Testis (tissue), 3 donors: ENCODE results near the gene TBC1D22A. TPM values are rescaled to one million over a fixed set of nuclear protein-coding genes. Genes with fewer than 3 reads are reported as not detected.
"Not testable (repeated sequence)": the region's sequence is repeated elsewhere in the genome, so short reads cannot be mapped to it uniquely, and the experiment has no call there.

ENCODE experiments used
- DNase-seq: peaks from one replicate; pipeline ENCODE4 v3.0.0-alpha.2; 2019
- H3K27ac ChIP-seq, 2 donors: fragments of 200-600 bp; sonication (generic); one replicate each; pipeline ENCODE4 v1.5.1; 2019
- H3K27me3 ChIP-seq: fragments of 200-600 bp; sonication (generic); one replicate; pipeline ENCODE4 v1.5.1; 2019
- H3K36me3 ChIP-seq: fragments of 200-600 bp; sonication (generic); one replicate; pipeline ENCODE4 v1.5.1; 2017; ENCODE audit warnings: low read depth; ENCODE audit errors: missing control alignments
- H3K4me1 ChIP-seq: fragments of 200-600 bp; sonication (generic); one replicate; pipeline ENCODE4 v1.5.1; 2019
- H3K4me3 ChIP-seq, 2 donors: fragments of 200-600 bp; sonication (generic); one replicate each; pipeline ENCODE4 v1.5.1; 2017 to 2019
- H3K9me3 ChIP-seq: fragments of 200-600 bp; sonication (generic); one replicate; pipeline ENCODE4 v1.5.1; 2017
- POLR2A ChIP-seq: fragments of 450-650 bp; IDR thresholded peaks from one replicate; pipeline ENCODE4 v1.6.1; 2017; ENCODE audit warnings: antibody characterized with exemption, mild to moderate bottlenecking, moderate library complexity
- WGBS, 2 donors: methylation state at CpG; one replicate each; pipeline ENCODE4 v1.1.5; 2018; 5-methylcytosine and 5-hydroxymethylcytosine counted together
- intact Hi-C: fragments of 100-400 bp; cut with DNase I; formaldehyde crosslinking; loops from one replicate; pipeline ENCODE4 v1.15.1; 2023; ENCODE audit warnings: low total_unique reads
- polyA plus RNA-seq: library from polyadenylated mRNA; stranded (reverse); fragments of 350-450 nt; fragmentation: Illumina TruSeq; extraction: RNeasy Lipid Tissue Mini Kit (QIAGEN cat#74804); gene quantifications from one replicate; pipeline ENCODE4 v1.2.3, GENCODE V29; 2014; ENCODE audit warnings: low read depth, low replicate concordance; ENCODE audit not compliant: insufficient read depth
- total RNA-seq, 2 donors: library from RNA; depleted of rRNA; stranded (reverse); fragments of >200 nt; gene quantifications; one replicate each; pipeline ENCODE4 v1.2.3, GENCODE V29; 2016
- TF ChIP-seq, protein P1 (sequence below), 3 experiments: fragments of 450-650 bp in 2 of 3; fragments of 200-600 bp in 1 of 3; sonication (generic) in 1 of 3; IDR thresholded peaks; one replicate each; pipeline ENCODE4 v1.5.1; 2016 to 2019; ENCODE audit warnings: antibody characterized with exemption in 3 of 3, mild to moderate bottlenecking in 2 of 3, moderate library complexity in 1 of 3

TBC1D22A gene
- total and polyA plus RNA-seq, 3 donors from 2014 or later, result 16.6 to 32.8 (median 28.5) TPM

DNA sequence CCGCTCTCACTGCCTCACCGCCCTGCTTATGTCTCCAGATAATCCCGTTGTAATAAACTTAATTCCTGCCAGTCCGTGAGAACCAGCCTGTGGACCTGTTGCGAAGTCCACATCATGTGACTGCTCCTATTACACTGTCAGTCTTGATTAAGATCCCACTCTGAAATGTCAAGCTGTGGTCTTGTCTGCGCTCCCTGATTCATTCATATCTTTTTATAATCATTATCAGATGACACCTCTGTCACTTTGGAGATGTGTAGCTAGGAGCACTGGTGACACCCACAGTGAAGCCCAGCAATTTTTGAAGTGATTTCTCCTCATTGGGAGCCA lies 377.3 kb downstream of the TBC1D22A start:
- no peak overlapping the region for H3K27ac ChIP-seq
- TF ChIP-seq POLR2A, result no peak
- TF ChIP-seq, protein P1, sequence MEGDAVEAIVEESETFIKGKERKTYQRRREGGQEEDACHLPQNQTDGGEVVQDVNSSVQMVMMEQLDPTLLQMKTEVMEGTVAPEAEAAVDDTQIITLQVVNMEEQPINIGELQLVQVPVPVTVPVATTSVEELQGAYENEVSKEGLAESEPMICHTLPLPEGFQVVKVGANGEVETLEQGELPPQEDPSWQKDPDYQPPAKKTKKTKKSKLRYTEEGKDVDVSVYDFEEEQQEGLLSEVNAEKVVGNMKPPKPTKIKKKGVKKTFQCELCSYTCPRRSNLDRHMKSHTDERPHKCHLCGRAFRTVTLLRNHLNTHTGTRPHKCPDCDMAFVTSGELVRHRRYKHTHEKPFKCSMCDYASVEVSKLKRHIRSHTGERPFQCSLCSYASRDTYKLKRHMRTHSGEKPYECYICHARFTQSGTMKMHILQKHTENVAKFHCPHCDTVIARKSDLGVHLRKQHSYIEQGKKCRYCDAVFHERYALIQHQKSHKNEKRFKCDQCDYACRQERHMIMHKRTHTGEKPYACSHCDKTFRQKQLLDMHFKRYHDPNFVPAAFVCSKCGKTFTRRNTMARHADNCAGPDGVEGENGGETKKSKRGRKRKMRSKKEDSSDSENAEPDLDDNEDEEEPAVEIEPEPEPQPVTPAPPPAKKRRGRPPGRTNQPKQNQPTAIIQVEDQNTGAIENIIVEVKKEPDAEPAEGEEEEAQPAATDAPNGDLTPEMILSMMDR (IDR thresholded peaks at IDR 0.05), result no peak
- no peak overlapping the region for H3K4me3 ChIP-seq
- H3K9me3 ChIP-seq, result no peaks in the 10 kb centered on the region
- no peaks in the 10 kb centered on the region for H3K4me1 ChIP-seq
- no peaks in the 10 kb centered on the region for H3K27me3 ChIP-seq
- no peak for DNase-seq
- intact Hi-C loops, result no loop called here
- 84 to 98% methylated on average over 6 of the region's 6 CpGs for WGBS, 2 donors
- H3K36me3 ChIP-seq, result no peaks in the 10 kb centered on the region

DNA sequence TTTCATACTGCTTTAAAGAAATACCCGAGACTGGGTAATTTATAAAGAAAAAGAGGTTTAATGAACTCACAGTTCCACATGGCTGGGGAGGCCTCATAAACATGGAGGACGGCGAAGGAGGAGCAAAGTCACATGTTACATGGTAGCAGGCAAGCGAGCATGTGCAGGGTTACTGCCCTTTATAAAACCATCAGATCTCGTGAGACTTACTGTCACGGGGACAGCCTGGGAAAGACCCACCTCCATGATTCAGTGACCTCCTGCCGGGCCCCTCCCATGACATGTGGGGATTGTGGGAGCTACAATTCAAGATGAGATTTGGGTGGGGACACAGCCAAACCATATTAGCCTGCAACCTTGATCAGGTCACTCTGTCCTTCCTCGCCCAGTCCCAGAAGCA lies 378.5 kb downstream of the TBC1D22A start:
- 92 to 94% methylated on average over 8 of the region's 8 CpGs for WGBS, 2 donors
- intact Hi-C loops, result not testable (repeated sequence)

DNA sequence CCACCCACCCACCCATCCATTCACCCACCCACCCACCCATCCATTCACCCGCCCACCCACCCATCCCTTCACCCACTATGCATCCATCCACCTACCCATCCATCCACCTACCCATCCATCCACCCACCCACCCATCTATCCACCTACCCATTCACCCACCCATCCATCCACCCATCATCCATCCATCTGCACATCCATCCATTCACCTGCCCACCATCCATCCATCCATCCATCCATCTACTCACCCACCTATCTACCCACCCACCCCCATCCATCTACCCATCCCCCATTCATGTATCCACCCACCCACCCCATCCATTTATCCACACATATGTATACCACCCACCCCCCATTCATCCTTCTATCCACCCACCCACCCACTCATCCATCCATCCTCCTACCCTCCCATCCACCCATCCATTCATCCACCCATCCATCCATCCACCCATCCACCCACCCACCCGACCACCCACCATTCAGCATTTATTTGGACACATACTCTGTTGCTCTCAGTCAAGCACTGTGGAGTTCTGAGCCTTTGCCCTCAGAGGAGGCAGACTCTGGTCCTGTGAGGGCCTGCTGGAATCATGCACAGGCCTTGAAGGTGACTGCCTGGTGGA lies 380.1 kb downstream of the TBC1D22A start:
- intact Hi-C loops, result no loop called here
- Histone ChIP-seq H3K4me1 (no peaks in the 10 kb centered on the region), H3K27ac (no peak overlapping the region), H3K4me3 (no peak overlapping the region), H3K27me3 (no peaks in the 10 kb centered on the region), H3K9me3 (no peaks in the 10 kb centered on the region), H3K36me3 (no peaks in the 10 kb centered on the region)
- WGBS, 2 donors, result 100% methylated on average over 1 of the region's 2 CpGs
- DNase-seq, result no peak
- TF ChIP-seq, protein P1 (IDR thresholded peaks at IDR 0.05), result no peak
- TF ChIP-seq POLR2A, result no peak

More for the DNA sequence above, 378.5 kb downstream of the TBC1D22A start:
- H3K36me3 ChIP-seq, H3K27ac ChIP-seq, H3K4me1 ChIP-seq, H3K9me3 ChIP-seq, H3K4me3 ChIP-seq, H3K27me3 ChIP-seq, DNase-seq: not testable (repeated sequence)

DNA sequence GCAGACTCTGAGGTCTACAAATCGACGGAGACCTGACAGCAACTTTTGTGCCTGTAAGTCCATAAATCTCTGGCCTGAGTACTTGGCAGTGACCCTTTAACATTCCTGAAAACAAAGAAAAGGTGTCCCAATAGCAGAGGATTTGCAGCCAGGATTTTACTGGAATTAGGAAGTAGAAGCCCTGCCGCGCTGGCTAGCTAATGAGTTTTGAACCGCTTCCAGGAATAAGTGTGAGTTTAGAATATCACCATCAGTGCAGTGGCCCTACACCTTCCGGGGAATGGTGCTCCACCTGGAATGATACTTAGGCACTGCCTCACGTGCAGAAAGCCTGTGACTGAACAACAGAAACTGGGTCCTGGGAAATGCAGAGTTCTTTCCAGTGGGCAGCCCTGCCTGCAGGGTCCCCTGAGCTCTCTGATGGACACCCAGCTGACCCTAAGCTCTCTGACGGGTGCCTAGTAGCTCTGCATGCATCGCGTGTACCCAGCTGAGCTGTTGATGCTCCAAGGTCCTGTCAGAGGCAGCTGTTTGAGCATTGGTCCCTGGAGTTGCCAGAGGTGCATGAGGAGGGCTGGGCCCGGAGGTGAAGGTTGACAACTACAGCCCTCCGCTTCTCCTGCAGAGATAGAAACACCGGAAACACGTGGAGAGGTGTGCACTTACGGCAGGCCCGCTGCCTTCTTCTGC lies 380.9 kb downstream of the TBC1D22A start:
- no peak overlapping the region for H3K4me3 ChIP-seq
- 96 to 99% methylated on average over 13 to 15 of the region's 16 CpGs for WGBS, 2 donors
- H3K27ac ChIP-seq, result no peak overlapping the region
- H3K4me1 ChIP-seq, result no peaks in the 10 kb centered on the region
- intact Hi-C loops, result no loop called here
- no peak for TF ChIP-seq POLR2A
- DNase-seq, result no peak
- H3K36me3 ChIP-seq, result no peaks in the 10 kb centered on the region
- no peaks in the 10 kb centered on the region for H3K9me3 ChIP-seq
- H3K27me3 ChIP-seq, result no peaks in the 10 kb centered on the region

DNA sequence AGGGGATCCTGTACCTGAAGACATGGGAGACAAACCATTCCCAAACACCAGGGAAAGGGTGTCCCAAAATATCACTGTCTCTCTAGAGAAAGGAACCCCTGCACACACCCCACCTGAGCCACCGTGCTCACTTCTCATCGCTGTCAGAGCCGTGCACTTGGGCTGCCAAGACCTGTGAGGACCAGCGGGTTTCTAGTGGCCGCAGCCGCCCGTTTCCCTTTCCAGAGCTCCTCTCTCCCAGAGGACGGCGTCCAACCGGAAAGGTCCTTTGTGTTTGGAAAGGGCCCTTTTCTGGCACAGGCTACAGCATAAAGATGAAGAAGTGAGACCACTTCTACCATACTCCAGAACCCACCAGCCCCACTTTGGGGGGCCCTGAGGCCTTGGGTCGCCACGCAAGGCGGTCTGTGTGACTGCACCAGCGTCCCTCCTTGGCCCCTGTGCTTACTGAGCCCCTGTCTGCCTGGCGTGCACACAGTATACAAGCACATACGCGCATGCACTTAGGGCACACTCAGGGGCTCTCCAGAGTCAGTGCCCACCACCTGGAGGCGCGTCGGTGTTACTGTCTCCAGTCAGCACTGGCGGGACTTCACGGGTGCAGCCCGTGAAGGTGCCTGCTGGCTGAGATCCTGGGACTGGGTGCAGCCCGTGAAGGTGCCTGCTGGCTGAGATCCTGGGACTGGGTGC lies 381.8 kb downstream of the TBC1D22A start:
- WGBS, 2 donors, result 96 to 99% methylated on average over 11 to 24 of the region's 24 CpGs

More for the DNA sequence above, 381.8 kb downstream of the TBC1D22A start:
- Histone ChIP-seq H3K9me3 (no peaks in the 10 kb centered on the region), H3K4me3 (no peak overlapping the region), H3K4me1 (no peaks in the 10 kb centered on the region), H3K27ac (no peak overlapping the region), H3K36me3 (no peaks in the 10 kb centered on the region), H3K27me3 (no peaks in the 10 kb centered on the region)
- no peak for TF ChIP-seq POLR2A
- TF ChIP-seq, protein P1 (IDR thresholded peaks at IDR 0.05), result no peak
- DNase-seq, result no peak
- intact Hi-C loops, result no loop called here
